HG02571 (cell line): ENCODE measurements around the gene TTC21B.

Experiments
- ATAC-seq: cut with Tn5 transposase; IDR thresholded peaks from one replicate; pipeline ENCODE4 v1.9.1; 2021; ENCODE audit warnings: mild to moderate bottlenecking, moderate library complexity; ENCODE audit not compliant: unreplicated experiment

Gene TTC21B

GRCh38 chr2:165927353-165927752 is 26.2 kb downstream of the TTC21B start:
- no peak for ATAC-seq

GRCh38 chr2:165924946-165925345 is 28.6 kb downstream of the TTC21B start:
- ATAC-seq: no peak

- no peak for ATAC-seq
Measured at GRCh38 chr2:165920748-165921147, 32.8 kb downstream of the TTC21B start.

GRCh38 chr2:165913636-165914035 is 39.9 kb downstream of the TTC21B start:
- ATAC-seq: no peak

GRCh38 chr2:165911981-165912380 is 41.6 kb downstream of the TTC21B start:
- no peak for ATAC-seq

GRCh38 chr2:165911231-165911630 is 42.3 kb downstream of the TTC21B start:
- no peak for ATAC-seq

- ATAC-seq: no peak
Measured at GRCh38 chr2:165909466-165909865, 44.1 kb downstream of the TTC21B start.

GRCh38 chr2:165905854-165906253 is 47.7 kb downstream of the TTC21B start:
- no peak for ATAC-seq

GRCh38 chr2:165905269-165905668 is 48.3 kb downstream of the TTC21B start:
- no peak for ATAC-seq

- ATAC-seq: no peak
Measured at GRCh38 chr2:165904432-165904831, 49.1 kb downstream of the TTC21B start.

GRCh38 chr2:165903406-165903805 is 50.2 kb downstream of the TTC21B start:
- ATAC-seq: no peak

- no peak for ATAC-seq
Measured at GRCh38 chr2:165902934-165903333, 50.6 kb downstream of the TTC21B start.

- no peak for ATAC-seq
Measured at GRCh38 chr2:165901620-165902298, 51.8 kb downstream of the TTC21B start.

GRCh38 chr2:165899311-165899710 is 54.3 kb downstream of the TTC21B start:
- no peak for ATAC-seq

GRCh38 chr2:165898381-165898780 is 55.2 kb downstream of the TTC21B start:
- no peak for ATAC-seq

GRCh38 chr2:165897726-165898125 is 55.9 kb downstream of the TTC21B start:
- no peak for ATAC-seq

- no peak for ATAC-seq
Measured at GRCh38 chr2:165897074-165897473, 56.5 kb downstream of the TTC21B start.

- ATAC-seq: peak; percentile 61
Measured at GRCh38 chr2:165895974-165896373, 57.6 kb downstream of the TTC21B start.

GRCh38 chr2:165893556-165893955 is 60.0 kb downstream of the TTC21B start:
- no peak for ATAC-seq

GRCh38 chr2:165892526-165892925 is 61.0 kb downstream of the TTC21B start:
- ATAC-seq: no peak

- ATAC-seq: no peak
Measured at GRCh38 chr2:165891943-165892342, 61.6 kb downstream of the TTC21B start.

- ATAC-seq: no peak
Measured at GRCh38 chr2:165891345-165891744, 62.2 kb downstream of the TTC21B start.

GRCh38 chr2:165889798-165890197 is 63.8 kb downstream of the TTC21B start:
- ATAC-seq: no peak
